HG02970 (cell line): ENCODE measurements around the gene GALNT11.

Experiments
- ATAC-seq: cut with Tn5 transposase; IDR thresholded peaks from one replicate; pipeline ENCODE4 v1.9.1; 2021; ENCODE audit warnings: mild to moderate bottlenecking, moderate library complexity, moderate number of reproducible peaks; ENCODE audit not compliant: unreplicated experiment, low FRiP score

The GALNT11 gene

DNA sequence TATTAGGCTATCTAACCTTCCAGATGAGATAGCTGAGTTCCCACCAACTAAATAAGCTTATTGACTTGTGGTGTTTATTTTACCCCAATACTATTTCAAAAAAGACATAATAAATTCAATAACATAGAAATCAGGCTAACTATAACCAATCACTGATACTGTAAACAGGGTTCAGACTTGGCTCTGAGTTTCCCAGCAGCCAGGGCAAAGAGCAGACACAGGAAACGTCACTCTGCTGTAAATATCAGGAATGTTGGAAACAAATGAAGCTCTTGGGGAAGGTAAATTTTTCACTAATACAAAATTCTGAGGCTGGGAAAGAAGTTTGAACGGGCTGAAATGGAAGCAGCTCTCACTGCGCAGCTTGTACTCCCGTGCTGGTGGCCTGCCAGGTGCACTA is 114.6 kb downstream of the GALNT11 start:
- ATAC-seq, result no peak

DNA sequence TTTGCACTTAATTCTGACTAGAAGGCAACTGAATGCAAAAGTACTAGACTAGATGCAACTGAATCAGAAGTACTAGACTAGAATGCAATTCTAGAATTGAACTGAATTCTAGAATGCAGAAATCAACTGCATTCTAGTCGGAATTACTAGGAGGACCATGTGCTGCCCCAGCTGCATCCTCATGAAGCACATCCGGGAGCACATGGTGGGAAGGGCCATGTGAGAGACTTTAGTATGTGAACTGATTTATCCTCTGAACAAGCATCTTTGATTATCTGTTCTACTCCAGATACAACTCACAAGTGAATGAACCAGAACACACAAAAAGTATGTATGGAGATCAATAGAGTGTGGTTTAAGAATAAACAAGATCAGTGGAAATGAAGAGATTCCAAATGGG is 115.1 kb downstream of the GALNT11 start:
- no peak for ATAC-seq

DNA sequence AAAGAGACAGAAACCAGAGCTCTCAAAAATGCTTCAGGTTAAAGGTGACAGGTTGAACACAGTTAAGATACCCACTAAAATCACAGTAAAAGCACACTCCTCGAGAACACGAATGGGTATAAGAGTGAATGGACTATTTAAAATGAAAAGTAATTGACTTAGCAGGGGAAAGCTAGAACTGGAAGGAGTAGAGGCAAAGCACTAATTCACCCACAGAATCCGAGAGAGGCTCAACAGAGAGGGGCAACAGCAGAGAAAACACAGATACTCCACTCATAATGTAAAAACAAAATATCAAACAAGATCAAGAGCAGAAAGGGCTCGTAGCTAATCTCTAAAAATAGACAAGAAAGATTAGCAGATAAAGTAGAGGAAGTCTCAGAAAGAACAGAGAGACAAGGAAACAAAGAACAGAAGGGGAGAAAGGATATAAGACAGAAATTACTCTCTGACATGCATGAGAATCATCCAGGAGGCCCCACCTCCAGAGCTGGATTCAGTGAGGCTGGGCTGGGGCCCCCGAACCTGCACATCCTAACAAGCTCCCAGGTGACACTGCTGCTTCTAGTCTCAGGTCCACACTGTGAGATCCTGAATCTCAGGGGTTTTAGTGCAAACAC is 117.6 kb downstream of the GALNT11 start:
- ATAC-seq, result no peak

DNA sequence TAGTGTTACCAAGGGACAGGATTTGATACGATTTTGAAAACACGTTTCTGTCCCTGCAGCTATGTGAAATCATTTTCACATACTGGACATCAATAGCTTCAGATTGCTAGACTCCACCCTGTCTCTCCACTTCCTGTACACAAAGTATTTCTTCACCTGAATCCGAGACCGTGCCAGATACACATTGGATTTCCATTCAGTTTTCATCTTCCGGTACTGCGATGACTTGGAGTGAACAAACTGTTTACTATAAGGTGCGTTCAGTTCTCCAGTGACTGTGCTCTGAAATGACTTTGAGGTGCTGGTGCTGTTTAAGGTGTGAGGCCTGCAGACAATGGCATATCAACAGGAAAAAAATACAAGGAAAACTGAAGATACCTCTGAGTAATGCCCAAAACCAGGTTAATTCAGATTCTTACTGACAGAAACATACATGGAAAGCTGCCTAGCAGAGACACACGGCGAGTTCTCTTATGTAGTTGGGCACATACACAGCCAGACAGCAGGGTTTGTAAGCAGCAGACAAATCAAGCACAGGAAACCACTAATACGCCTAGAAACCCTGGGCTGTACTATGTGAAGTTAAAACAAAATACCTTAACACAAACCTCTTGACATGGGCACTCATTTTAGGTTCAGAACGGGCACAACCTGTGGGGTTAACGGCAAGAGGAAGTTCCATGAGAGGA is 119.2 kb downstream of the GALNT11 start:
- ATAC-seq, result no peak

DNA sequence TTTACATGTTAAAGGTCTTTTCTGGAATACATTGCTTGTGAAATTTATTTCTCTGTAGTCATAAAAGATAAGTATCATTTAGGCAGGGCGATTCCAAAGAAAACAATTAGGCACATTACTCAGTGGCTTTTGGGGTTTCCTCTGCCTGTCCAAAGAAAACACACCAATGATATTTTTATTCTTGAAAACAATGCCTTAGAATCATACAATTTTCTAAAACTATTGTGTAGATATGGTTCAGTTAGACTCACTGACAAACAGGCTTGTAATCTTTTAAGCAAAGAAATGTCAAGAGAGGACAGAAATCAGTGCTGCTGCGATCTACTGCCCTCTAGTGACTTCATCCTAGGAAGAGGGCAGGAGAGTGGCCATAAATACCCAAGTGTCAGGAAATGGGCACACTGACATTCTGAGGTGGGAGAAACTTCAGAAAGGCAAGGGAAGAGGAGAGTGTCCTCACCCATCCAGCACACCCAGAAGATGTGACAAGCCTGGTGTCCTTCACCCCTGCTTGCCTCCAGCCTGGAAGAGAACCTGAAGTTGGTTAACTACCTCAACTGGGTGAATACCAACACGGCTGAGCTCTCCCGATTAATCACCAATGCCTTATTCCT is 120.5 kb downstream of the GALNT11 start:
- ATAC-seq, result no peak

DNA sequence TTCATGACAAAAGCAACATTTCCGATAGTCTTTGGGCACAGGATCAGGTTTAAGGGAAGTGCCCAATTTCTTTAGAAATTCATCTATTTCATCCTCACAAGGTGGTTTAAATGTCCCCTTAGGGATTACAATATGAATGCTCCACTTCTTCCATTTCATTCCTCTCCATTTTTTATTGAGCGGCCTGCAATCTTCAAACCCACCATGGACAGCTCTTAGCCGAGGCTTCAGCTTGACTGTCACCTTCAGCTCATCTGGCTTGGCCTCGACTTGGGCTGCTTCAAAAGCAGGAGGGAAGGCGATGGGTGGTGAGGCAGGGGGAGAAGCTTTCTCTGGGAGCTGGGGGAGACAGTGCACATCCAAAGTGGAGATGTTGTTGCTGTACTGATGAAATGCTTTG is 123.2 kb downstream of the GALNT11 start:
- ATAC-seq, result no peak

DNA sequence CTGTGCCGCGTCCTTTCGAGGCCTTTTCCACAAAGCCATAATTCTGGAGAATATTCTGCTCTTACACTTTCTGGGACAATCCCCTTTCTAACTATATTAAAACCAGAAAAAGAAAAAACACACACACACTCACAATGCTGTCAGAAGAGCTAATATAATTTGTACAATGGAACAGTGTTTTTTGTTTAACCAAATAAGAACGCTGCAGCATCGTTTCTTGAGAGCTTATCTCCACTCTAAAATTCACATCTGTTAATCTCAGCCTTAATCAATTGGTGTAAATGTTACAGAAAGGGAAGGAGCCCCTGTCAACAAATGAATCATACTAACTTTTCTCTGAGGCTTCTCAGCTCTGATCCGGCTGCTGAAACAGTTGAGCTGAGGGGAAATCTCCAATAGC is 123.9 kb downstream of the GALNT11 start:
- ATAC-seq, result no peak

DNA sequence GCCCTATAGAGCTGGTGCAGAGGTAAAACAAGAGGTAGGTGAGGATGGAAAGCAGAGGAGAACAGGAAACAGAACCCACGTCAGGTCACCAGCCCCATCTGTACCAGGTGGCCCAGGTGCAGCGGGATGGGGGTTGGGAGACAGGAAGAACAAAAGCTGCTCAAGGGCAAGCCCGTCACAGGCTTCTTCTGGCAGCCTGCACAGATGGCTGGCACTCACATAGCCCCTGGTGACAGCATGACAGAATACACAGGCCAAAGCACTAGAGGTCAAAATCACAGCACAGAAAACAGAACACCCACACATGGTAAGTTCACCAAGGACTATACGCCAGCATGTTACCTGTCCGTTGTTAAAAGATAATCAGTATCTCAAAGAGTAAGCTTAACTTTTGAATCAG is 126.8 kb downstream of the GALNT11 start:
- ATAC-seq, result no peak

DNA sequence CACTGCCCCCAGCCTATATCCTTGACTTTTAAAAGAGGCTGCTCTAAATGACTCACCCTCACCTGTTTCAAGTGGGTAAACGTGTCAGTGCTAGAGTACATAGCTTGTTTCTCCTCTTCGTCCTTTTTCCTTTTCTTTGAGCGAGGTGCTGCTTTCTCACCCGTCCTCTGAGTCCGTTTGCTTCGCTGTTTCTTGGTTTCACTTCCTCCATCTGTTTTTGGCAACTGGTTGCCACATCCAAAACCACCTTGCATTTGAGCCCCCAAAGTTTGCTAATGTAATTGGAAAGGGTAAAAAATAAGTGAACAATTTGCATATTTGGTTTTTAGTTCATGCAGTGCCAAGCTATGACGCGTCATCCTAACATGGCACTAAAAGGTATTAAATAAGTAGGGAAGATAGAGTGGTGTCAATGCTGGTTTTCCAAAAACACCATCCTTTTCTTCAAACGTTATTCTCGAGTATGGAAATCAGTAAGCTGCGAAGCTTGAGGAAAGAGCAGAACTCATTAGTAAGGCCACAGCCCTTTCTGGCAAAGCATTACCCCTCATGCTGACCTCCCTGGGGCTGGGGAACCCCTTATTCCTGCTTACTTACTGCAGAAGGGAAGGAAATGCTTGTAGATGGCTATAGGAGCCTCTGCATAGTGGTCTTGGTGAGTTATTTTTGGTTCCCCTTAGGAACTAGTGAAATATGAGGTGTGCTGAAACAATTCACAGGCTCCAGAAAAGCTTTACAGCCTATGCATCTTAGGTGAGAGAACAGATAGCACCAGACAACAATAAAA is 133.5 kb downstream of the GALNT11 start:
- ATAC-seq, result peak; percentile 81

DNA sequence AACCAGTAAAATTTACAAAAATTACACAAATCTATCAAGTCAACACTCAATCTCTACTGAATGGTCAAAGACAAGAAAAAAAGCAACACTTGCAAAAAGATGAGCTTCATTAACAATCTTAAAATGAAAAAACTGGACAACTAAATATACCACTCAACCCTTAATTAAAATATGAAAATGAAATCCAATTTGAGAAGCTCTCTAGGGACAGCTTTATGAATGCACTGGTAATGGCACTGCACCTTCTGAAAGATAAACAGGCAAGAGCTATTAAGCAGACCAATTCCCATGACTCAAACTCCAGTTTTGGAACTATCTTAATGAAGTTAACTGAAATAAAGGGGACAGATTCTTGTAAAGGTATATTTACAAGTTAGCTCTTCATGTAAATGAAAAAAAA is 135.7 kb downstream of the GALNT11 start:
- ATAC-seq, result no peak

DNA sequence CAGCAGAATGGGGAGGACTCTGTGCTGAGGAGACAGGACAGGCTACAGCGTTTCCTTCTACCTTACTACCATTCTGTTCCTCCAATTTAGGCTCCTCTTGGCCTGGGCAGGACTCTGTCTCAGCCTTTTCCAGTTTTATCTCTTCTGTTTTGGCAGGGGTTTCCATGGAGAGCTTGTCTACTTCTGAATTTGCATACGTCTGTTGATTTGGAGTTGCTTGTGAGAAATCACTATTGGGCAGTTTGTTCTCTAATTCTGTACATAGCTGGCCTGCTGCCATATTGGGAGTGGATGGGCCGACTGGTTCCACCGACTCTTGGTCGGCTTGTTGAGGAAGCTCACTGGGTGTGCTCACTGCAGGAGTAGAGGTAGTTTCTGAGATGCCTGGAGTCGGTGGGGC is 136.8 kb downstream of the GALNT11 start:
- no peak for ATAC-seq
